GM21381 (cell line): Measurements from ENCODE around the gene HUS1.
"Not testable (repeated sequence)": the region's sequence is repeated elsewhere in the genome, so short reads cannot be mapped to it uniquely, and the experiment has no call there.

Experiments used
- ATAC-seq: cut with Tn5 transposase; IDR thresholded peaks from one replicate; pipeline ENCODE4 v1.9.1; 2021; ENCODE audit warnings: mild to moderate bottlenecking, moderate library complexity; ENCODE audit not compliant: unreplicated experiment

The HUS1 gene

GRCh38 chr7:47945261-47946015, 34.0 kb downstream of the HUS1 start:
- peak; percentile 59 for ATAC-seq

DNA sequence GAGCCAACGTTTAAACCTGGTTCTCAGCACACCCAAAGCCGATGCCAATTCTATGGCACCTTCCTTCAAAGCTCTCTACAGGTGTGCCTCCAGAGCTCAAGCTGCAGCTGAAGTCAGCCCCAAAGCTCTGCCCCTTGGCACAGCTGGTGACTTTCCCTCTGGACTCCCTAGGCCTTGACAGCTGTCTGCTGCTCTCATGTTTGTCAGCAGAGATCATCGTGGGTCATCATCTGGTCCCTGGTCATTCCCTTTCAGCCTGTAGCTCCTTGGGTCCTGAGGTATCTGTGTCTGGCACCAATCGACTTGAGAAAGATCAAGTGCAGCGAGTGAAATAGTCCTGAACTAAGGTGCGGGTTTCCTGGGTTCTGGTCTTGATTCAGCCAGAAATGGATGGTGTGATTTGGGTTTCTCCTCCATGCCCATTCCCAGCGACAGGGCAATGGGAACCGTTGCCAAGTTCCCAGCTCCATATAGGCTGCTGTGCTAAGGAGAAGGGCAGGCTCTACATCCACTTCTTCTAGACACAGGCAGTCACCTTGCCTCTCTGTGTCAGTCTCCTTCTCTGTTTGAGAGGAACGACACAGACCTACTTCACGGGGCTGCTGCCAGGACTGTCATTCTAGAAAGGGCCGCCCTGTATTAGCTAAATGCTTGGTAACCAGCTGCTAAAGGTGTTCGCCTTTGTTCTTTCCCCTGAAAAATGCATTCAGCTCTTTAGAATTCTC, 34.7 kb downstream of the HUS1 start:
- no peak for ATAC-seq

DNA sequence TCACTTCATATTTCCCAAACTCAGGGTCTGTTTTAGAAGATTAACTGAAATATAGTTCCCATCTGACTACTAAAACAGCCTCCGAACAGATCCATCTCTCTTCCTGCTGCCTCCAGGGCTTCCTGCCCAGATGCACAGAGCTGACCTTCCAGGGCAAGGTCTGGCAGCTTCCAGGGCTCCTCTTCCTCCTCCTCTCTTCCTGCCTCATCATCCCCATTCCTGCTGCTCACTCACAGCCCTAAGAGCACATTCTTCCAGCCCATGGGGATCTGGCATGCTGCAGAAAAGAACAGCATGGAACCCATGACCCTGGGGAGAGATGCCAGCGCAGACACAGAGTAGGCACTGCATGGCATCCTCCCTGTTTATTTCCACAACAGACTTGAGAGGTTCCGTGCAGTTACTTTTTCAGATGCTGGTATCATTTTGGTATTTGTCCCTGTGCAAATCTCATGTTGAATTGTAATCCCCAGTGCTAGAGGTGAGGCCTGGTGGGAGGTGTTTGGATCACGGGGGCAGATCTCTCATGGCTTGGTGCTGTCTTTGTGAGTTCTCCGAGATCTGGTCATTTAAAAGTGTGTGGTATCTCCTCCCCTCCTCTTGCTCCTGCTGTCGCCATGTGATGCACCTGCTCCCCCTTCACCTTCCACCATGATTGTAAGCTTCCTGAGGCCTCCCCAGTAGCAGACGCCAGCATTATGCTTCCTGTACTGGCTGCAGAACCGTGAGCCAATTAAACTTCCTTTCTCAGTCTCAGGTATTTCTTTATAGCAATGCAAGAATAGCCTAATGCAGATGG, 35.5 kb downstream of the HUS1 start:
- ATAC-seq, result no peak

DNA sequence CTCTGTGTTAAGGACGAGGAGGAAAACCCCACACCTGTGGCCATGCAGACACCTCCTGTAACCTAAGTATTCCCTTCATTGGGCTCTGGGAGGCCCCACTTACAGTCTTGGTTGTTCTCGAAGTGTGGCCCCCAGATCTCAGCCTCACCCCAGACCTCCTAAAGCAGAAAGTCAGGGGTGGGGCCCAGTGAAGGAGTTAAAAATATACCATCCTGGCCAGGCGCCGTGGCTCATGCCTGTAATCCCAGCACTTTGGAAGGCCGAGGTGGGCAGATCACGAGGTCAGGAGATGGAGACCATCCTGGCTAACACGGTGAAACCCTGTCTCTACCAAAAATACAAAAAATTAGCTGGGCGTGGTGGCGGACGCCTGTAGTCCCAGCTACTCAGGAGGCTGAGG, 36.8 kb downstream of the HUS1 start:
- ATAC-seq, result not testable (repeated sequence)

- ATAC-seq, result no peak
These were observed 37.3 kb downstream of the HUS1 start for GRCh38 chr7:47942132-47942531.

DNA sequence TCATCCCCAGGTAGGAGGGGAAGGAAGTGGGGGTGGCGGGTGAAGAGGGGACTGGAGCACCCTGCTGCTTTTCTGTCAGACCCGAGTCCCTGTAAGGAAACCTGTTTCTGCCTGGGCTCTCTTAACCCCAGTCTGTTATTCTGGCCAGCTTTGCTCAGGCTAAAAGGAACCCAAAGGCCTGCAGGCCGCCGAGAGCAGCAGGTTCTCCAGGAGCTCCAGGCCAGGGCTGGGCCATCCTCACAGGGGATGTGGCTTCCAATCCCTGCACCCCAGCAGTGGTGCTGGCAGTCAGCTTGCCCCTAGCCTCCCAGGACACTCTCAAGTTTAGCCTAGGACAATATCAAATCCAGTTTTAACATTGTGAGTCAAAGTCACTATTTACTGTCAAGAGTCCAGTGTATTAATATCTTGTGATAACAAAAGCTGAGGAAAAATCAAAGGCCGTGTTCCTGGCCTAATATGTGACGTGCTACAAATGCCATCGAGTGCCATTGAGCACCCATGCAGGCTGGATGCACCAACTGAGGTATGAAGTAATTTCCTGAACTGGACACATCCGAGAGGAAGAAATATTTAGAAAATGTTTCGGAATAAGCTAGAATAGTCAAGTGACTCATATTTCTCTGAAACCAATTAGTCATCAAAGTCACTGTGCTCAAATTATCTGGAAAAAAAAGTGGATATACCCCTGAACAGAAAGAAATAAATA, 38.1 kb downstream of the HUS1 start:
- ATAC-seq, result no peak

GRCh38 chr7:47940088-47941013, 39.1 kb downstream of the HUS1 start:
- no peak for ATAC-seq

- ATAC-seq, result no peak
These were observed 39.9 kb downstream of the HUS1 start for GRCh38 chr7:47939425-47940036.

- ATAC-seq, result no peak
These were observed 40.7 kb downstream of the HUS1 start for GRCh38 chr7:47938574-47939165.

GRCh38 chr7:47937711-47938573, 41.5 kb downstream of the HUS1 start:
- ATAC-seq, result peak; percentile 48

DNA sequence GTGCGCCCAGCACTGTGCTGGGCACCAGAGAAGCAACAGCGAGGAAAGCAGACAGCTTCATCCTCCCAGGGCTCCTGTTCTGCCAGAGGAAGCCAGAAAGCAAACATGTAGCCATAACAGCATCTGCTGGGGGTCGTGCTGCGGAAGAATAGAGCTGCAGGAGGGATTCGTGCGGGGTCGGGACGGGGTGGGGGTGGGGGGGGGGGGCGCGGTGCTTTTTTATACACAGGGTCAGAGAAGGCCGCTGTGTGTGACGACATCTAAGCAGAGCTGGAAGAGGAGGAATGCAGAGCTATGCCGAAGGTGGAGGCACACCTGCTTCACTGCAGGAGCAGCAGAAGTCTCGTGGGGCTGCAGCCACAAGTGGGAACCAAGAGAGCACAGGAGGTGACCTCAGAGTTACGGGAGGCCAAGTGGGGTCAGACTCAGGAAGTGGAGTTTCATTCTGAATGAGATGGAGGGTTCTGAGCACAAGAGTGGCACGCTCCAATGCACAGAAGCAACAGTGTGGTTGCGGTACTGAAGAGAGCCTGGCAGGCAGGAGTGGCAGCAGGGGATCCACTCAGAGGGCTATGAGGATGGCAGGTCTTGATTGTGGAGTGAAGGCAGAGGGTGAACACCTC, 42.2 kb downstream of the HUS1 start:
- peak; percentile 96 for ATAC-seq

- no peak for ATAC-seq
These were observed 43.1 kb downstream of the HUS1 start for GRCh38 chr7:47936323-47936722.

- ATAC-seq, result no peak
These were observed 44.1 kb downstream of the HUS1 start for GRCh38 chr7:47935336-47935735.

- ATAC-seq, result no peak
These were observed 44.6 kb downstream of the HUS1 start for GRCh38 chr7:47934831-47935230.

- ATAC-seq, result no peak
These were observed 46.2 kb downstream of the HUS1 start for GRCh38 chr7:47933215-47933614.

- ATAC-seq, result no peak
These were observed 46.9 kb downstream of the HUS1 start for GRCh38 chr7:47932466-47933037.

- ATAC-seq, result no peak
These were observed 47.4 kb downstream of the HUS1 start for GRCh38 chr7:47932016-47932415.
